Measurements from ENCODE around the gene CSTF3.
A peak's percentile ranks its signal among the peaks of the same experiment; 100 is the strongest.
"Not testable (repeated sequence)": the region's sequence is repeated elsewhere in the genome, so short reads cannot be mapped to it uniquely, and the experiment has no call there.

The CSTF3 gene

GRCh38 chr11:33161120-33162005 is at the start of gene CSTF3:
Gene CSTF3 (minus strand): TSS chr11:33161480. CDS start chr11:33161325, 155 bp downstream.
- DNase-seq, result peak; percentile 98

- no peak for DNase-seq
Observed at GRCh38 chr11:33208150-33208549, 46.9 kb upstream of the CSTF3 start.

GRCh38 chr11:33207408-33207985 is 46.2 kb upstream of the CSTF3 start:
- no peak for DNase-seq

- peak; percentile 32 for DNase-seq
Observed at GRCh38 chr11:33197915-33198727, 36.8 kb upstream of the CSTF3 start.

GRCh38 chr11:33195462-33196173 is 34.3 kb upstream of the CSTF3 start:
- DNase-seq, result no peak

GRCh38 chr11:33194455-33194854 is 33.2 kb upstream of the CSTF3 start:
- DNase-seq, result no peak

- DNase-seq, result no peak
Observed at GRCh38 chr11:33191467-33191866, 30.2 kb upstream of the CSTF3 start.

- DNase-seq, result no peak
Observed at GRCh38 chr11:33187998-33188722, 26.9 kb upstream of the CSTF3 start.

GRCh38 chr11:33185756-33186155 is 24.5 kb upstream of the CSTF3 start:
- DNase-seq, result no peak

GRCh38 chr11:33182246-33182878 is 21.1 kb upstream of the CSTF3 start:
- no peak for DNase-seq

- DNase-seq, result peak; percentile 51
Observed at GRCh38 chr11:33179348-33179803, 18.1 kb upstream of the CSTF3 start.

- DNase-seq, result no peak
Observed at GRCh38 chr11:33178443-33179180, 17.3 kb upstream of the CSTF3 start.

GRCh38 chr11:33177676-33178336 is 16.5 kb upstream of the CSTF3 start:
- DNase-seq, result no peak

- DNase-seq, result not testable (repeated sequence)
Observed at GRCh38 chr11:33176760-33177159, 15.5 kb upstream of the CSTF3 start.

GRCh38 chr11:33172996-33173395 is 11.7 kb upstream of the CSTF3 start:
- DNase-seq, result peak; percentile 50

- no peak for DNase-seq
Observed at GRCh38 chr11:33172345-33172744, 11.1 kb upstream of the CSTF3 start.

- no peak for DNase-seq
Observed at GRCh38 chr11:33171251-33171650, 10.0 kb upstream of the CSTF3 start.

- peak; percentile 6 for DNase-seq
Observed at GRCh38 chr11:33168709-33169200, 7.5 kb upstream of the CSTF3 start.

- DNase-seq, result no peak
Observed at GRCh38 chr11:33162831-33163230, 1.6 kb upstream of the CSTF3 start.

GRCh38 chr11:33160587-33160986 is 693 bp downstream of the CSTF3 start:
- no peak for DNase-seq

Measured in NCI-H226 (cell line).